GM19452 (cell line): ENCODE measurements around the gene DHTKD1.
"Not testable (repeated sequence)": the region's sequence is repeated elsewhere in the genome, so short reads cannot be mapped to it uniquely, and the experiment has no call there.

Experiments used
- ATAC-seq: cut with Tn5 transposase; IDR thresholded peaks from one replicate; pipeline ENCODE4 v1.9.1; 2021; ENCODE audit not compliant: unreplicated experiment

Gene DHTKD1

DNA sequence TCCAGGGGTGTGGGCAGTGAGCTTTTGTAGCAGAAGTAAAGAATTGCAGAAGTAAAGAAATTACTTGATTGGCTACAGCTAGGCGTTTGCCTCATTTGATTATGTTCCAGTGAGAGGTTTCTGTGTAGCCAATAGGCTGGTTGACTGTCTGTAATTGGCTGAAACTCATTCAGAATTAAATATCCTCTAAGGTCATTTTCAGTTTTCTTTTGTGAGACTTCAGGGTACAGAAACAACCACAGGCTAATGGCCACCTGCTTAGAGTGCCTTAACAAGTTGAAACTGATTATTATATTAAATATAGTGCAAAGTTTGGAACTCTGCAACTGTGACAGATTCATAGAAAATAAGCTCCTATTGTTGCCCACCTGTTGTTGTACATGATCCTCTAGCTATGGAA lies 71.3 kb downstream of the DHTKD1 start:
- ATAC-seq: no peak

DNA sequence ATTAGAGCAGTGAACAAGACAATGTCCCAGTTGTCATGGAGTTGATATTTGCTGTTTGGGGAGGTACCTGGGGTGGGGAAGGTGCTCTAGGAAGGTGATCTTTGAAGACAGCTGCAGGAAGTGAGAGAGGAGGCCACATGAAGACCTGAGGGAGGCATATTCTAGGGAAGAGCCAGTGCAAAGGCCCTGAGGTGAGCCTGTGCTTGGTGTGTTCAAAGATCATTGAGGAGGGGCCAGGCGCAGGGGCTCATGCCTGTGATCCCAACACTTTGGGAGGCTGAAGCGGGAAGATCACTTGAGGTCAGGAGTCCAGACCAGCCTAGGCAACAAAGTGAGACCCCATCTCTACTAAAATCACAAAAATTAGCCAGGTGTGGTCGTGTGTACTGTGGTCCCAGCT lies 75.8 kb downstream of the DHTKD1 start:
- ATAC-seq: no peak

DNA sequence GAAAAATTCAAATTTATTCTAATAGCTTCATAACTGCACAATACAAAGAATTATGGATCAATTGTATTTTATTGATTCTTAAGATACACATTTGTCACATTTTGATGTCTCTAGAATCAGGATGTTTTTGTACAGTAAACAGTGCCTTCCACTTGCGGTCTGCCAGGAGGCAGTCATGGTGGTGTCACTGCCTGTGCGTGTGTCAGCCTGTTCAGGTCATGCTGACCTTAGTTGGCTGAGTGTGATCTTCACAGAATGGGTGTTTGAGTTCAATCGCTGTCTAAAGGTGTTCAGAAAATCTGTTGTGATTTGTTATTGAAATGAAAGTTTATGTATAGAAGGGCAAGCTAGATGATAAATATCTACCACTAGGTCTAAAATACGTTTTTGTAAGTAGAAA lies 81.4 kb downstream of the DHTKD1 start:
- no peak for ATAC-seq

DNA sequence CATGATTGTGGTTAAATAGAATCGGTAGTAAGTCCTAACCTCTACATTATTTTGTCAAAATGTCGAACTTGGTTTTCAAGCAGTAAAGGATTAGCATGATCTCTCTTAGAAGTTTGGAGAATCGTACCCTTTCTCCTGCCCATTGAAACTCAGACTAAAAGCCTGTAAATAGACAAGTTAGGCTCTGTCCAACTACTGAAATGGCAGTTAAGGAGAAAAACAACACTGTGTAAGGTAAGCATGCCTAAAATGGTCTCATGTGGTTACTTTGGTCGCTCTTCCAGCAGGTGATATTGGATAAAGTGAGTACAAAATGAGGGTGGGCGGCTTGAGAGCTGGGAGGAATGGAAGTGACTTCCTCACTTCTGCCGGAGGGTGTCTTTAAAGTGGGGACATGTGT lies 85.8 kb downstream of the DHTKD1 start:
- ATAC-seq: no peak

DNA sequence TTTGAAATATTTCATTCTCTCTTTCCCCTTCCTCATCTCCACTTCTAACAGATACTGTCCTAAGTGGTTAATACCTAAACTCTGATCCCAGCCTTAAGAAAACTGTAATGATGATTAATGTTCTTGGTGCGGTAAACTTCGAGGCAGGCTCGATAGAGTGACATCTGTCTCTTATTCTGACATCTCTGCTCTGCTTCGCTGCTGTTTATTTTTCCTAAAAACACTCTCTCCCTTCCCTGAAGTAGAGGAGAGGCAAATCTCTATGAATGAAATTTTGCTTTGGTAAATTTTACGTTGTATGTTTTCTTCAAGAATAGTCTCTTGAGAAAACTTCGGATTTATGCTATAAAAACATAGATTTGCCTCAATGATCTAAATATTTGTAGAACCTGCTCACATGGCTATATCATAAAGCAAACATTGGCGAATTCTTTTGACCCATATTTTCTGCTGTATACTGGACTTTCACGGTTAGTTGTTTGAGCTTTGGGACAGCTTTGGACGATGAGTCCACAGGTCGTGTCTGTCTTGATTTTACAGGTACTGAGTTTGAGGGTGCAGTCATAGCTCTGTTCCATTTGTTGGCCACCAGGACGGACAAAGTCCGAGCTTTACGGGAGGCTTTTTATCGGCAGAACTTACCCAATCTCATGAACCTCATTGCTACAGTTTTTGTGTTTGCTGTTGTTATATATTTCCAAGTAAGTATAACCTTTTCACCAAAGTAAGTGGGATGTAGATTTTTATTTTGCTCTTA lies 87.8 kb downstream of the DHTKD1 start:
- ATAC-seq: no peak

DNA sequence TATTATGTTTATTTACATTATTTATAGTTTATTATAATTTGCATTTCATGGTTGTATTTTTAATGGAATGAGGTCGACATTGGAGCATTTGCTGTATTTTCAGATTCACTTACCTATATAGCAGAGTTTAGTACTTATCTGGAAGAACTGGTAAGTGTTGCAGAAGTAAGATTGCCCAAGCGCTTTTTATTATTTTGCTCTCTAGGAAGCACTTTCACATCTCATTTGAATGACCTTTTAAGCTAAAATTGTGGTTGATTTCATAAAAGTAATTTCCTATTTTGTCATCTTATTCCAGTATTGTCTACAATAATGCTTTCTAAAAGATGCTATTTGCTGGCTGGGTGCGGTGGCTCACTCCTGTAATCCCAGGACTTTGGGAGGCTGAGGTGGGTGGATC lies 89.4 kb downstream of the DHTKD1 start:
- no peak for ATAC-seq

DNA sequence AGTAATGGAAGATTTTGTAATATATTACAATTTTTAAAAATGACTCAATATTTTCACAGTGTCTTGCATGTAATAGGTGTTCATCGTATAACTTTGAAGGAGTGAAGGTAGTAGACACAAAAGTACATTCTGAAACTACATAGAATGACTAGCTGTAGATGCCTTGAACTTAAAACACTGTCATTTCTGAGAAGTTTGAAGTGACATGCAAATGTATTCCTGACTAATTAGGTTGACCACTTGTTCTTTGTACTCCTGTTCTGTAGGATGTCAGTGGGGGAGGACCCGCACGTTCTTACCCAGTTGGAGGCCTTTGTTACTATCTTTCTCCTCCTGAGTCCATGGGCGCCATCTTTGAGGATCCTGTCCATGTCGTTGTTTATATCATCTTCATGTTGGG lies 91.9 kb downstream of the DHTKD1 start:
- ATAC-seq: no peak

DNA sequence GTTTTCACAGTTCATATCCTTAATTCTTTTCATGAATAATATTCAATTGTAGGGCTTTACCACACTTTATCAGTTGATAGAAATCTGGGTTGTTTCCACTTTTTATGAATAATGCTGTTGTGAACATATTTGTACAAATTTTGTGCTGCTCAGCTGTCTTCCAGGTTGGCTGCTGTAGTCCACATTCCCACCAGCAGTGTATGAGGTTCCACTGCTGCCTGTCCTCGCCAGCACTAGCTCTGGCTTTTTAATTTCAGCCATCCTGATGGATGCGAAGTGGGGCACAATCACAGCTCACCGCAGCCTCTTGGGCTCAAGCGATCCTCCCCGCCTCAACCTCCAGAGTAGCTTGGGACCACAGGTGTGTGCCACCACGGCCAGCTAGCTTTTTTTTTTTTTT lies 94.2 kb downstream of the DHTKD1 start:
- no peak for ATAC-seq

DNA sequence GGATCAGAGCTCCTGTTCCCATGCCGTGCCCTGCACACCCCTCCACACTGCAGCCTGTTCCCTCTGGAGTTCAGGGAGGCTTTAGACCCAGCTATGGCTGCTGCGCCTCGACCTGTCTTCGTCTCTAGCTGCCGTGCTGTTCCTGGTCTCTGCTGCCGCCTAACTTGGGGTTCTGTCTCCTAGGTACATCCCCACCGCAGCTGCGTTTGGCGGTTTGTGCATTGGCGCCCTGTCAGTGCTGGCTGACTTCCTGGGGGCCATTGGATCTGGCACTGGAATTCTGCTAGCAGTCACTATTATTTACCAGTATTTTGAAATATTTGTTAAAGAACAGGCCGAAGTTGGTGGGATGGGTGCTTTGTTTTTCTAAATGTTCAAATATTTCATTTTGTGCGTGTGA lies 95.3 kb downstream of the DHTKD1 start:
- no peak for ATAC-seq

DNA sequence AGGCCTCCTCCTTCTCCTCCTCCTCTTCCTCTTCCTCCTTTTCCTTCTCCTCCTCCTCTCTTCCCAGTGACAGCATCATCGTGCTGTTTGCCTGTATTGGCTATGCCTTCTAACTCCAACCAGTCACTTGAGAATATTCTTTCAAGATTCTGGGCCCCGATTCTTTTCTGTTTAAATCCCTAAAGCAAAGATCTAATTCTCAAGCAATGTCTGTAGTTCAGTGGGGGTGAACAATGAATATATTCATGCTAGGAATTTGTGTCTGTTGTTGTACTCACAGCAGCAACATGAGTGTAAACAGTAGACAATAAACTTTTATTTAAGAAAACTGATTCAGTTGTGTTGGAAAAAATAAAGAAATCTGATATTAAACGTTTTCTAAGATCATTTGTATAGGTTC lies 96.3 kb downstream of the DHTKD1 start:
- ATAC-seq: no peak

DNA sequence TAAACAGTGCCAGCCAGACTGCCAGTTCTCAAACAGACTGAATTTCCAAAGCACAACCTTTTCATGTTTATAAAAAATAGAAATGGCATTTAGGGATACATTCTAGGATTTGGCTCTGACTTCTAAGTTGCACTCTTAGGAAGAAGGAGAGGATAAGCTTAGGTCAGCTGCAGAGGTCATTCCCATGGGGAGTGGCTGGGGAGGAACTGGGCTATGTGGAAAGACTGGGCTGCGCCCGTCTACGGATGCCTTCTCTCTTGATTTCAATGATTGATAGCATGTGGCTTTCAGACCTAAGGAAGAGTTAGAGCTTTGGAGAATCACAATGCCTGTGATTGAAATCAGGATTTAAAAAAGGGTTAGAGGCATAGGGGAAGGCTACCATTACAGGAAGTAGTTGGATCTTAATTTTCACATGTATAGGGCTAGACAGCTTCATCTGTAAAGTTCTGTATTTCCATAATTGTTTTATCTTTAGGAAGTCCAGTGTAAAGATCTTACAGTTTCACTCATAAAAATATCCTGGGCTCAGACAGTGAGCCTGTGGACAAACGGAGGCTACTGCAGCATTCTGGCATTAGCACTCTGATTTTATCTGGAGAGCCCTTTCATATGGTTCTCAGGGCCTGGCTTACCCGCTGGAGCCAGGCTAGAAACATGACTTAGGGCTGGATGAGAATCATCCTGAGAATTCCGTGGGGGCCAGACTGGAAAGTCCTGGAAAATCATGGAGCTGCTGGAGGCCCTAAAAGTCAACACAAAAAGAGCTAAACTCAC lies 97.4 kb downstream of the DHTKD1 start:
- no peak for ATAC-seq

DNA sequence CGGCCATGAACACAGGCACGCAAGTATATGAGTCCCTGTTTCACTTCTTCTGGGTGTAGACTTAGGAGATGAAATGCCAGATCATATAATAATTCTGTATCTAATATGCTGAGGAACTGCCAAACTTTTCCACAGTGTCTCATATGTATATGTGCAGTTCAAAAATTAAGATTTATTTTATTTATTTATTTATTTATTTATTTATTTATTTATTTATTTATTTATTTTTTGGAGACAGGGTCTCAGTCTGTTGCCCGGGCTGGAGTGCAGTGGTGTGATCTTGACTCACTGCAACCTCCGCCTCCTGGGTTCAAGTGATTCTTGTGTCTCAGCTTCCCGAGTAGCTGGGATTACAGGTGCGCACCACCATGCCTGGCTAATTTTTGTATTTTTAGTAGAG lies 102.8 kb downstream of the DHTKD1 start:
- not testable (repeated sequence) for ATAC-seq
